OCI-LY3 (cell line): ENCODE measurements around the gene LSM3.

Experiments
- H2AFZ ChIP-seq: fragments of 200-600, 300-600 bp; shearing (Covaris generic); 2 replicates; pipeline ENCODE4 v1.6.0; 2014; ENCODE audit warnings: antibody characterized with exemption, low read depth, low read length
- H3K27ac ChIP-seq: fragments of 200-600, 300-600 bp; sonication (generic); 2 replicates; pipeline ENCODE4 v1.5.1; 2014; ENCODE audit warnings: mild to moderate bottlenecking, low read length, moderate library complexity, mixed read lengths
- H3K27me3 ChIP-seq: fragments of 200-600, 300-600 bp; sonication (generic); 2 replicates; pipeline ENCODE4 v1.6.1; 2014; ENCODE audit warnings: low read depth, low read length, mixed read lengths
- H3K36me3 ChIP-seq: fragments of 200-600, 300-600 bp; sonication (generic); replicated peaks from 2 replicates; pipeline ENCODE3; 2014; ENCODE audit warnings: low read depth, low read length, mixed read lengths
- H3K4me1 ChIP-seq: fragments of 300-600, 200-600 bp; sonication (generic); 2 replicates; pipeline ENCODE4 v1.6.1; 2014; ENCODE audit warnings: low read length, mixed read lengths
- H3K4me2 ChIP-seq: fragments of 200-600, 300-600 bp; sonication (generic); 2 replicates; pipeline ENCODE4 v1.6.1; 2014; ENCODE audit warnings: low read length, mixed read lengths
- H3K4me3 ChIP-seq: fragments of 300-600, 200-600 bp; sonication (generic); 2 replicates; pipeline ENCODE4 v1.5.1; 2014; ENCODE audit warnings: antibody characterized with exemption, mild to moderate bottlenecking, low read length, moderate library complexity
- H3K79me2 ChIP-seq: fragments of 300-600, 200-600 bp; shearing (Covaris generic); 2 replicates; pipeline ENCODE4 v1.6.1; 2014; ENCODE audit warnings: mild to moderate bottlenecking, low read length, mixed read lengths
- H3K9ac ChIP-seq: fragments of 300-600, 200-600 bp; shearing (Covaris generic); 2 replicates; pipeline ENCODE4 v1.6.0; 2014; ENCODE audit warnings: mild to moderate bottlenecking, low read length, moderate library complexity
- H3K9me3 ChIP-seq: fragments of 200-600, 300-600 bp; shearing (Covaris generic); 2 replicates; pipeline ENCODE4 v1.6.1; 2014; ENCODE audit warnings: low read length, mixed read lengths; ENCODE audit not compliant: insufficient read depth
- H4K20me1 ChIP-seq: fragments of 200-600, 300-600 bp; sonication (generic); 2 replicates; pipeline ENCODE4 v1.6.1; 2016; ENCODE audit warnings: low read length, mixed read lengths; ENCODE audit not compliant: insufficient read depth
- EZH2phosphoT487 ChIP-seq: fragments of 200-600 bp; shearing (Covaris generic); IDR thresholded peaks from 2 replicates; pipeline ENCODE4 v1.6.1; 2018; ENCODE audit warnings: antibody characterized with exemption, mixed run types, low read depth
- TF ChIP-seq, protein P1 (sequence below): fragments of 200-600, 300-600 bp; sonication (generic); IDR thresholded peaks from 2 replicates; pipeline ENCODE4 v1.5.1; 2014; ENCODE audit warnings: antibody characterized with exemption, low read length, low read depth

Gene LSM3

DNA sequence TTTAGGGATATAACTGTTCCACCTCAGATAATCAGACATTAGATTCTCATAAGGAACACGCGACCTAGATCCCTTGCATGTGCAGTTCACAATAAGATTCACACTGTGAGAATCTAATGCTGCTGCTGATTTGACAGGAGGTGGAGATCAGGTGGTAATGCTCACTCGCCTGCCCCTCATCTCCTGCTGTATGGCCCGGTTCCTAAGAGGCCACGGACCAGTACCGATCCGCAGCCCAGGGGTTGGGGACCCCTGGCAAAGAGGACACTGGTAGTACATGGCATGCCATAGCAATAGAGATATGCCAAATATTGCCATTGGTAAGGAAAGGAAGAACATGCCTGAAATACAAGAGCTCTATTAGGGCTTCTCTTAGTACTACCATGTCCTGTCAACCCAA lies 59.7 kb downstream of the LSM3 start:
- TF ChIP-seq, protein P1, sequence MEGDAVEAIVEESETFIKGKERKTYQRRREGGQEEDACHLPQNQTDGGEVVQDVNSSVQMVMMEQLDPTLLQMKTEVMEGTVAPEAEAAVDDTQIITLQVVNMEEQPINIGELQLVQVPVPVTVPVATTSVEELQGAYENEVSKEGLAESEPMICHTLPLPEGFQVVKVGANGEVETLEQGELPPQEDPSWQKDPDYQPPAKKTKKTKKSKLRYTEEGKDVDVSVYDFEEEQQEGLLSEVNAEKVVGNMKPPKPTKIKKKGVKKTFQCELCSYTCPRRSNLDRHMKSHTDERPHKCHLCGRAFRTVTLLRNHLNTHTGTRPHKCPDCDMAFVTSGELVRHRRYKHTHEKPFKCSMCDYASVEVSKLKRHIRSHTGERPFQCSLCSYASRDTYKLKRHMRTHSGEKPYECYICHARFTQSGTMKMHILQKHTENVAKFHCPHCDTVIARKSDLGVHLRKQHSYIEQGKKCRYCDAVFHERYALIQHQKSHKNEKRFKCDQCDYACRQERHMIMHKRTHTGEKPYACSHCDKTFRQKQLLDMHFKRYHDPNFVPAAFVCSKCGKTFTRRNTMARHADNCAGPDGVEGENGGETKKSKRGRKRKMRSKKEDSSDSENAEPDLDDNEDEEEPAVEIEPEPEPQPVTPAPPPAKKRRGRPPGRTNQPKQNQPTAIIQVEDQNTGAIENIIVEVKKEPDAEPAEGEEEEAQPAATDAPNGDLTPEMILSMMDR = no peak
- no peak for TF ChIP-seq EZH2phosphoT487
- Histone ChIP-seq H3K4me3 (no peak overlapping the region), H3K36me3 (no peaks in the 10 kb centered on the region), H3K27ac (no peak overlapping the region), H3K4me1 (no peaks in the 10 kb centered on the region), H3K4me2 (no peak overlapping the region), H4K20me1 (no peaks in the 10 kb centered on the region), H2AFZ (no peak overlapping the region), H3K27me3 (0 out of 2 replicates have a peak, but pooled peaks cover 7% of the 10 kb centered on the region), H3K9me3 (no peaks in the 10 kb centered on the region), H3K79me2 (no peaks in the 10 kb centered on the region), H3K9ac (no peak overlapping the region)

DNA sequence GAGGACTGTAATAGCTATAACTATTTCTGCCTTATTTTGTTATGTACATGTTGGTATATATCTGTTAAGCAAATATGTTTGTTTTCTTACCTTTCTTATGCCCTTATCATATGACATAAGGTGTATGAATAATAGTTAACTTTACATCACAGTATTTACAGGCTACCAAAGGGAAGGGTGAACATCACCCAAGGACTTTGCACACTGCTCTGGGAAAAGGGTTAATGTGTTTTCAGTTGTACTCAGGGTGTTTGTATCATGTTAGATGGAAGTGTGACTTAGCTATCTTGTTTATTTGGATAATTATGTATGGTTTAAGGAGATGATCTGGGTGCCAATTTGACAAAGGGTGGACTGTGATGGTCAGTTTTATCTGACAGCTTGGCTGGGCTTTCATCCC lies 60.3 kb downstream of the LSM3 start:
- Histone ChIP-seq H3K27me3 (0 out of 2 replicates have a peak, but pooled peaks cover 7% of the 10 kb centered on the region), H3K9ac (no peak overlapping the region), H3K4me2 (no peak overlapping the region), H3K4me1 (no peaks in the 10 kb centered on the region), H3K9me3 (no peaks in the 10 kb centered on the region), H3K79me2 (no peaks in the 10 kb centered on the region), H4K20me1 (no peaks in the 10 kb centered on the region), H3K36me3 (no peaks in the 10 kb centered on the region), H3K27ac (no peak overlapping the region), H2AFZ (no peak overlapping the region), H3K4me3 (no peak overlapping the region)
- TF ChIP-seq EZH2phosphoT487 = no peak
- TF ChIP-seq, protein P1 = no peak

DNA sequence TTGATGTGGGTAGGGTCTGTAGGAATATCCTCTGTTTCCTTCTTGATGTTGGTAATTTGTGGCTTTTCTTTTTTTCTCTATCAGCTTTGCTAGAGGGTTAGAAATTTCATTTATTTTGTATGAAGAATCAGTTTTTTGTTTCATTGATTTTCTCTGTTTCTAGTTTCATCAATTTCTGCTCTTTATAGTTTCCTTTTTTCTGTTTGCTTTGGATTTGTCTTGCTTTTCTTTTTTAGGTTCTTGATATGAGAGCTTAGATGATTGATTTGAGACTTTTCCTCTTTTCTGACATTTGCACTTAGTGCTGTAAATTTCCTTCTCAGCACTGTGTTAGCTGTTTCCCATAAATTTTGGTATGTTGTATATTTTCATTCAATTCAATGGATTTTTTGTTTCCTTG lies 61.3 kb downstream of the LSM3 start:
- Histone ChIP-seq H3K36me3 (no peaks in the 10 kb centered on the region), H3K9ac (no peak overlapping the region), H3K79me2 (no peaks in the 10 kb centered on the region), H3K4me1 (no peaks in the 10 kb centered on the region), H2AFZ (no peak overlapping the region), H3K27ac (no peak overlapping the region), H3K4me3 (no peak overlapping the region), H3K9me3 (no peaks in the 10 kb centered on the region), H3K4me2 (no peak overlapping the region), H4K20me1 (no peaks in the 10 kb centered on the region), H3K27me3 (0 out of 2 replicates have a peak, but pooled peaks cover 7% of the 10 kb centered on the region)
- TF ChIP-seq, protein P1 = no peak
- TF ChIP-seq EZH2phosphoT487 = no peak

DNA sequence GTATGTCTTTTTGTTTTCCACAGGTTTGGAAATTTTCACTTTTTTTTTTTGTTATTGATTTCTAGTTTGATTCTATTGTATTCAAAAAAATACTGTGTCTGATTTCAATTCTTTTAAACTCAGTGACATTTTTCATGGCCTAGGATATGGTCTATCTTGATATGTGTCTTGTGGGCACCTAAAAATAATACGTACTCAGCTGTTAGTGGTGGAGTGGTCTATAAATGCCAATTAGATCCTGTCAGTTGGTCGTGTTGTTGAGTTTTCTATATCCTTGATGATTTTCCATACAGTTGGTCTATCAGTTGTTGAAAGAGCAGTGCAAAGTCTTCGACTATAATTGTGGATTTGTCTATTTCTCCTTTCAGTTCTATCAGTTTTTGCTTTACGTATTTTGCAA lies 61.7 kb downstream of the LSM3 start:
- H2AFZ ChIP-seq = no peak overlapping the region
- no peaks in the 10 kb centered on the region for H3K4me1 ChIP-seq
- no peak overlapping the region for H3K4me2 ChIP-seq
- H3K27ac ChIP-seq = no peak overlapping the region
- H3K27me3 ChIP-seq = 0 out of 2 replicates have a peak, but pooled peaks cover 7% of the 10 kb centered on the region
- no peaks in the 10 kb centered on the region for H3K36me3 ChIP-seq
- no peaks in the 10 kb centered on the region for H4K20me1 ChIP-seq
- no peak overlapping the region for H3K9ac ChIP-seq
- TF ChIP-seq, protein P1 = no peak
- no peaks in the 10 kb centered on the region for H3K9me3 ChIP-seq
- no peak overlapping the region for H3K4me3 ChIP-seq
- no peaks in the 10 kb centered on the region for H3K79me2 ChIP-seq
